HG03558 (cell line): ENCODE results near the gene ALPG.
"Not testable (repeated sequence)": the region's sequence is repeated elsewhere in the genome, so short reads cannot be mapped to it uniquely, and the experiment has no call there.

Experiments used
- ATAC-seq: cut with Tn5 transposase; IDR thresholded peaks from one replicate; pipeline ENCODE4 v1.9.1; 2021; ENCODE audit warnings: moderate number of reproducible peaks; ENCODE audit not compliant: unreplicated experiment; ENCODE audit errors: extremely low read depth

Gene ALPG

DNA sequence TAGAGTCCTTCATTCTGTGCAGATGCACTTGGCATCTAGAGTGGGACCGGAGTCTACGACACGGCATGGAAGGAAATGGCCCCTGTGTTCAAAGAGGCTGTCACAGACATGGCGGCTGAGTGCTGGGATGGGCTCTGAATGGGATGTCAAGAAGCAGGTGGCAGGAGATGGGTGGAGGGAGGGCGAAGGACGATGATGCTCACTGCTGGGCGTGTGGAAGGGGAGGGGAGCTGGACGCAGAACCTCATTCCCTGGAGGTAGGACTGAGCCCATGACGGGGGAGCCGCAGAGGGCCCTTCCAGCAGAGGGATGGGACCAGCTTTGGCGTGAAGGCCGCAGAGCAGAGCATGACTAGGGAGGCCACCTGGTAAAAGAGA, 30.5 kb downstream of the ALPG start:
- ATAC-seq = no peak

DNA sequence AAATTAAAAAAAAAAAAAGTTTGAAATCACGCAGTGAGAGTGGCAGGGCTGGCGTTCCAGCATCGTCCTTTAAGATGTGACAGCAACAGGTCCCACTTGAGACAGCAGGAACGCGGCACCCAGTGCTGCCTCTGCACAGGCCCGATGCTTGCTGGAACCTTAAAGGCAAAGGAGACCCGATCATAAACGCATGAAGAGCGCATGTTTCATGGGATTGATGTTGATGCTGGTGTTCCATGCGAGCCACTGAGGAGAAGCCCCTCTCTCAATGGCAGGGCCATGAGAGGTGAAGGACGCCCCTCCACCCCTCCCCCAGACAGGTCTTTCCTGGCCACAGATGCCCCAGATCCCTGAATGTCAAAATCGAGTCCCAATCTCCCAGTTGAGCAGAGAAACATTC, 31.4 kb downstream of the ALPG start:
- no peak for ATAC-seq

DNA sequence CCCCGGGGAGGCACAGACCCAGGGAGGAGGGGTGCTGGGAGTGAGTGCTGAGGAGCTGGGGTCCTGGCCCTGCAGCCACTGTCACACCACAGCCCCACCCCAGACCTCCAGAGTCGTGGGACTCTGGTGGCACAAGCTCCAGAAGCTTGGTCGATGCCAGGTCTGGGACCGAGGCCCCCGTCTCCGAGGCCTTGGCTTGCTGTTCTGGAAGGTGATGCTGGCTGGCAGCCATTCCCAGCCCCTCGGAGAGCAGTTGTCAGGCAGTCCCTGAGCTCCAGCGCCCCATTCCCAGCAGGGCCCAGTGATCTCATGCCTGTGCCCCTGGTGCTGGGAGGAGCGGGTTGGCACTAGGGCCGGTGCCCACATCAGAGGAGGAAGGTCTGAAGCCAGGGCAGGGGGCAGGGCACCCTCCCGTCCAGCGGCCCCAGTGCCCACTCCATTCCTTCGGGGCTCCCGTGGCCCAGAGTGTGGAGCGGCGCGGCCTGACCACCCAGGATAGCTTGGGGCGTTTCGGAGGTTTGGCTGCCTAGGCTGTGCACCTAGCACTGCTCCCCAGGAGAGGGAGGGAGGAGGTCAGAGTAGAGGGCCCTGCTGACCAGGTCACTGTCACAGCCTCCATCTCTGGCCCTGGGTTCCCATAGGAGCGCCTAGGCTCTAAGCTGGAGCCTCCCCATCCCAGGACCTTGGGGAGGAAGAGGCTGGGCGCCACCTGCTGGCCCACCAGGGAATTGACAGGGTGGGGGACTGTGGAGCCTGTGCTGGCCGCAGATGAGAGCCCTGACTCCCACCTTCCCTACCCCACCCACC, 32.5 kb downstream of the ALPG start:
- no peak for ATAC-seq

DNA sequence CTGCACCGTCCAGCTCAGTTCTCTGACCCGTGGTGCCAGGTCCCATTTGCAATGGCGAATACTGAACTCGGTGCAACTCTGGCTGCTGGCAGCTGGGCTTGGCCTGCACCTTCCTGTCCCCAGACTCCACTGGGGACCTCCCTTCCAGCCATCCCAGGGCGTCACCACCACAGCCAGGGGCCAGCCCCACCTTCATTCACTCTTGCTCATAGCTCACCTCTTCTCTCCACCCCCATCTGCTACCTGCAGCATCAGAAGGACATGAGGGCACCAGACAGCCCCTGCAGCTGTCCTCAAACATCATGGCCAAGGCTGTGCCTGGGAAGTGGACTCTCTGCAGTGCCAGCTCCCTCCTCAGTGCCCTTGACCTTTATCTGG, 33.1 kb downstream of the ALPG start:
- no peak for ATAC-seq

DNA sequence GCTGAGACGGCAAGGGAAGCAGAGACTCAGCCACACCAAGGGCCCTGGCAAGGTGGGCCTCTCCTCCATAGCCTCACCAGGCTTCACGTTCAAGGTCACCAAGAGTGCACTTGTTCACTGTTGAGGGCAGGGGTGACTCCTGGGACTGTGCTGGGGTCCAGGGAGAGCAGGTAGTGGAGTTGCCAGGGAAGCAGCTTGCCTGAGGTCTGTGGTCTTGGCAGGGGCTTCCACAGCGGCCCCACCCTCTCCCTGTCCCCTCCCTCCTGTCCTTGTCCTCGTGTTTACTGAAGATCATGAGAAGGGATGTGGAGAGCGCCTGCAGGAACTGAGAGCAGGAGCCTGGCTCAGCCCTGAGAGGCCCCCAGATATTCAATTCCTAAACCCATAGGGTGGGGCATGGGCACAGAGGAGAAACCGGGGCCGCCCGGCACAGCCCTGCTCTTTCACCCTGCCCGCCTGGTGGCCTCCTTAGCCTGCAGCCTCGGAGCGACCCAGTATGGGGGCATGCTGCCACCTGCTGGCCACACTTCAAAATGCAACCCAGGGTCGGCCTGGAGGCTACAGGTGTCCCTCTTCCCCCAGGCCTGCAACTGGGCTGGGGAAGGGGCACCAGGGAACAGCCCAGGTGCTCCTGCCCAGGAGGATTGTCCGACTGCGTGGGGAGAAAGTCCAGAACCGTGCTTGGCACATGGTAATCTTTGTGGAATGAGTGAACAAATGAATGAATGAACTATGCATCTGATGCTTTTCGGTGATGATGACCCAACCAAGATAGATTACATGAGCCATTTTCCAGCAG, 33.8 kb downstream of the ALPG start:
- not testable (repeated sequence) for ATAC-seq

DNA sequence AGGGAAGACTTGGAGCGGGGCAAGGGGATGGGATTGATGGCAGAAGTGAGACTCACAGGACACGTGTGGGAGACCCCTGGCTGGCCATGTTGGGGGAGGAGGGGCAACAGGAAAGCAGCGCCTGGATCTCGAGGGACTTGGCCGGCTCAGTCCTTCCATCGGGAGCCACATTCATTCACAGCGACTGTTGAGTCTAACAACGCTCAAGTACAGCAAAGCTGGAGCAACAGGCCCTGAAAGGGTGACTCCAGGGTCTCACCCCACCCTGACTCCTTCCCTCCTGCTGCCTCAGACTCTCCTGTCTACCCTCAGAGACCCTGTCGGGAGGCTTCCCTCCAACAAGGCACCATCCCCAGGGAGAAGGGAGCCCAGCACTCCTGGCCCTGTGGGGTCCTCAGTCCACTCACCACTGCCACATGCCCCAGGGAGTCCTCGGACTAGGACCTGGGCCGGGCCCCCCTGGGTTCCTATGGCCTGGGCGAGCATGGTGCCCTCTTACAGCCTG, 34.6 kb downstream of the ALPG start:
- ATAC-seq = no peak

DNA sequence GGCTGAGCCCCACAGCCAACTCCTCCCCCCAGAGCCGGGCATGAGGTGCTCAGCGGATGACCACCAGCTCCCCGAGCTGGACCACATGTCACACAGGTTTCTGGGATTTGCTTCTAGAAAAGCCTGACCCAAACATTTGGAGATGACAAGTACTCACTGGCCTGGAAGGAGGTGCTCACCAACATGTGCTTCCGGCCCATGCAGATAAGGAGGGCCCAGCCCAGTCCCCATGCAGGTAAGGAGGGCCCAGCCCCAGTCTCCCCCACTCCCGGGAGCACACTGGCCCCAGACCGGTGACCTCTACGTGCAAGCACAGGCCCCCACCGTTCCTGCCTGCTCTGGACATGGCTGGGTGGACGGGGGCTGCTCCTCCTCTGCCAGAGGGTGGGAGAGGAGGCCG, 35.3 kb downstream of the ALPG start:
- ATAC-seq = not testable (repeated sequence)

DNA sequence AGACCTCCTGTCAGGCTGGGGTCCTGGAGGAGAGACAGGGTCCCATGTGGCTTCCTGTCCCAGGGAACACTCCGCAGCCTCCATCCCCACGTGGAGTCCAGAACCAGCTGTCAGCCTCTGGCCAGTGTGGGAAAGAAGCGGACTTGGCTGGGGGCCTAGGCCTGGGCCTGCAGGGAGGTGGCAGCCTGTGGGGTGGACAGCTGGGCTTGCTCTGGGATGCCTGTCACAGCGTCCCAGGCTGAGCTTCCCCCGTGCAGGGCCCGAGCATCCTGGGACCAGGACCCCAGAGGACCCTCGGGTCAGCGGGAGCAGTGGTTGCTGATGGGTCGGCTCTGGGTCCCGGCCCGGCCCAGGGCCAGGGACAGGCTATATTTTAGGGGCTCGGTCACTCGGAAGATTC, 35.8 kb downstream of the ALPG start:
- ATAC-seq = not testable (repeated sequence)

DNA sequence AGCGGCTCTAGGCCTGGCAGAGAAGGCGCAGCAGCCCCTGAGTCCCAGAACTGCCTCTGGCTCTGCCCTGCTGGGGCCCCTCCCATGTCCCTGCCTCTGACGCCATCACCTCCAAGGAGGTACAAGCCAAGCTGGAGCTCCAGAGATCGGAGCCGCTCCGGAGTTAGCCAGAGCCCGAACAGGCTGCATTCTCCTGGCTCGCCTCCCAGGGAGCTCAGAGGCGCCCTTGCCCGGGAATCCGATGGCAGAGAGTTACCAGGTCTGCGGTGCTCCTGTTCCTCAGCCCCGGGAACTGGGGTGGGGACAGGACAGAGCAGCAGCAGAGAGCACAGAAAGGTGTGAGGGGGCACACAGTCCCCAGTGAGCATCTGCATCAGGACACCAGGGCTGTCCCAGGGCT, 36.4 kb downstream of the ALPG start:
- ATAC-seq = not testable (repeated sequence)

DNA sequence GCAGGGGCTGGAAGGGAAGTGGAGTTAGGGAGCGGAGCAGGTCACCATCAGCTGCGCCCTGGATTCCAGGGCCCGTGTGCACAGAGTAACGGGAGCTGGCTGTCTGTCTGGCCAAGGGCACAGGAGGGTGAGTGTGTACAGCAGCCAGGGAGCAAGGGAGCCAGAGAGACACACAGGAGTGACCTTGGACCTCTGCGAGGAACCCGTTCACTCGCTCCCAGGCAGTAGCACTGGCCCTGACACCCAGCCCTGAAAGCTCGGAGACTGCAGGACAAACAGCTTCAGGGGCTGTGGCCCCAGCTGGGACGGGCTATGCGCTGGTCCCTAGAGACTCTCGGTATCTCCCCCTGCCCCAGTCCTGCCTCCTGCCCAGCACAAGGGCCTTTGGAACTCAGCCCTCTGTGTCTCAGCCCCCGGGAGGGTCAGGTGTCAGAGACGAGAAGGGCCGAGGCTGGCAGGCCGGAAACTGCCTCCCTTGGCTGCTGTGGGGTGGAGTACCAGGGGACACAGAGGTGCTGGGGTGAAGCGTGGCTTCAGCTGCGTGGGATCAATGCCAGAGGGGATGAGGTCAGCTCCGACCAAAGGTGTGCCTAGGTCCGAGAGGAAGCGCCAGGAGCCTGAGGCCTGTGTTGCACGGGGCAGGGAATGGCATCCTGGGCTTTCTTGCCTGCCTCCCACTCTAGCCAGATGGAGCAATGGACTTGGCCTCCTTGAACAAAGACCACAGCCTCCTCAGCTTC, 37.2 kb downstream of the ALPG start:
- ATAC-seq = not testable (repeated sequence)

DNA sequence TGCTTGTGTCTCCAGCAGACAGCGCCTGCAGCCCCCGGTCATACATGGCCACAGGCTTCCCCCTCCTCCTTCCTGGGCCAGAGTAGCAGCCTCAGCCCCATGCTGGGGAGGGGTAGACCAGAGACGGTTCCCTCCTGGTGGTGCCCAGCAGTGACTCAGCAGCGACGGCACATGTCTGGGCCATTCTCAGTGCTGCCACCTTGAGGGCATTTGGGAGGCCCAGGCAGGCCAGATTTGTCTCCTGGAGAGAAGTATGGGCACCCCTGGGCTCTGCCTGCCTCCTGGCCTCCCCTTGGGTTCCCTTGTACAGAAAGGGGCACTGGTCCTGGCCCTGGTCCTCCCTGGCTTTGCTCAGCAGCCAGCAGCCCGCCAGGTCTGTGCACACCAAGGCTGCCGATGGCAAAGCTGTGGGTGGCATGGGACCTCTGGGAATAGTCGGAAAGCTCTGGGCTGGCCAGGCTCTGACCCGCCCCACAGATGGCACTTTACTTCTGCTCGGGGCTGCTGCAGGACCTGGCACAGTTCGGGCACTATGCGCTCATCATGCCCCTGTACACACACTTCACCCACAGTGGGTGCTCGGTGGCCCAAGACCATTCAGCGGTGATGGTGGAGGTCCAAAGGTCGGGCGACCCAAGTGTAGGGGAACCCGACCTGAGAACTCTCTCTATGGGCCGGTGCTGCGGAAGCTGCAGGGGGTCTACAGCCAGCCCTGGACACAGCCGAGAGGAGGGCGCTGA, 37.9 kb downstream of the ALPG start:
- no peak for ATAC-seq

DNA sequence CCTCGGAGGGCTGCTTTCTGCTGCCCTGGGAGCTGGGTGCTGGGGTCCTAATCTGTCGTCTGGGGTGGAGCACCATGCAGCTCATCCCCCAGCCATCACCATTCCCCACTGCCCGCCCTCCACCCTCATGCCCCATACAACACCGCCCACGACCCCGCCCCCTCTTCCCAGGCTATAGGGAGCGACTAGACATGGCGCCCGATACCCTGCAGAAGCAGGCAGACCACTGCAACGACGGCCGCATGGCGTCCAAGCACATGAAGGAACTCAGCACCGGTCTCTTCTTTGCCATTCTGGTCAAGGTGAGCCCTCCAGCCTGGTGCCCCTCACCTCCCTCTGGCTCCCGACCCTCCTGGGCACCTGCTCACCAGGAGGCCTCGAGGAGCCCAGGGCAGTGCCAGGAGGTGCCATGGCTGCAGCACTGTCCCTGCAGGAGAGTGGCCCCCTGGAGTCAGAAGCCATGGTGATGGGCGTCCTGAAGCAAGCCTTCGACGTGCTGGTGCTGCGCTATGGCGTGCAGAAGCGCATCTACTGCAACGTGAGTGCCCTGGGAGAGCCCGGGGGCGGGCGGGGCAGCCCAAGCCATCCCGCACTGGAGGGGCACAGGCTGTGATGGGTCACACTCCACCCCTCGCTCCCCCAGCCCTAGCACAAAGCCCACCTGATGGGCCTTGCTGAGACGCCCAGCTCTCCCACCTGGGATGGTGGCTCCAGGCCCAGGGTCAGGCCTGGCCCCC, 38.7 kb downstream of the ALPG start:
- not testable (repeated sequence) for ATAC-seq

DNA sequence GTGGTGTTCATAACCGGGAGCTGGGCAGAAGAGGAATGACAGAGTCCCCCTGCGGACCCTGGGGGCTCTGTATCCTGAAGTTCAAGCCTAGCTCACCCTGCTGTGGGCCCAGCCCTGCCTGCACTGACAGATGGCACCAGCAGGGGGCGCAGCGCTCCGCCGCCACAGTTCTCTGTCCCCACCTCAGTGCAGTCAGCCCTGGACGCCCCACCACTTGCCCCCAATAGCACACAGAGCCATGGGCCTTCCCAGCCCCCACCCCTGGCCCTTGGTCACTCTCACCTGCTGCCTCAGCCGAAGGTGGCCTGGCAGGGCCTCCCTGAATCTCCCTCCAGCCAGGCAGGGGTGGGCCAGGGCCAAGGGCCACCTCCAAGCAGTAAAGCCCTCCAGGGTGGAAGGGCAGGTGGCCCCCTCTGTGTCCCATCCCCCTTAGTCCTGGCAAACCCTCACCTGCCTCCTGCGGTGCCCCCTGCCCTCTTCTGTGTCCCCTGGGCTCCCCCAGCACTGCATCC, 39.7 kb downstream of the ALPG start:
- not testable (repeated sequence) for ATAC-seq

DNA sequence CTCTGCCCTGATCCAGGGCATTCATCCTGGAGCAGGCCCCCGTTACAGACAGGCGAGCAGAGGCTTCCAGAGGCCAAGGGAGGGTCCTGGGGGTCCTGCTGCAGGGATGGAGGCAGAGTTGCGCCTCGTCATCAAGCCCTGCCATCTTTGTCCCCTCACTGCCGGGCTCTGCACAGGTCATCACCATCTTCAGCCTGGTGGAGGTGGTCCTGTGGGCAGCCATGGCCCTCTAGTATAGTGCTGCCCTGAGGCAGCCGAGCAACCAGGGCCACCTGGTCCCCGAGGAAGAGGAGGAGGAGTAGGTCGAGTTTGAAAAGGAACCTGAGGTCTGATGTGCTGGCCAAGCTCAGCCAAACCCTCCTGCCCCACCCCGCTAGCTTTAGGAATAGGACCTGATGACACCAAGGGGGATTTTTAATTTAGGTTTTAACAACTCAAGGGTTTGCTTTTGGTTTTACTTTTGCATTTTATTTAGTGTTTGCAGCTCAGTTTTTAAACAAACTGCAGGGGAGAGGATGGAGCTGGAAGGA, 40.5 kb downstream of the ALPG start:
- ATAC-seq = no peak

DNA sequence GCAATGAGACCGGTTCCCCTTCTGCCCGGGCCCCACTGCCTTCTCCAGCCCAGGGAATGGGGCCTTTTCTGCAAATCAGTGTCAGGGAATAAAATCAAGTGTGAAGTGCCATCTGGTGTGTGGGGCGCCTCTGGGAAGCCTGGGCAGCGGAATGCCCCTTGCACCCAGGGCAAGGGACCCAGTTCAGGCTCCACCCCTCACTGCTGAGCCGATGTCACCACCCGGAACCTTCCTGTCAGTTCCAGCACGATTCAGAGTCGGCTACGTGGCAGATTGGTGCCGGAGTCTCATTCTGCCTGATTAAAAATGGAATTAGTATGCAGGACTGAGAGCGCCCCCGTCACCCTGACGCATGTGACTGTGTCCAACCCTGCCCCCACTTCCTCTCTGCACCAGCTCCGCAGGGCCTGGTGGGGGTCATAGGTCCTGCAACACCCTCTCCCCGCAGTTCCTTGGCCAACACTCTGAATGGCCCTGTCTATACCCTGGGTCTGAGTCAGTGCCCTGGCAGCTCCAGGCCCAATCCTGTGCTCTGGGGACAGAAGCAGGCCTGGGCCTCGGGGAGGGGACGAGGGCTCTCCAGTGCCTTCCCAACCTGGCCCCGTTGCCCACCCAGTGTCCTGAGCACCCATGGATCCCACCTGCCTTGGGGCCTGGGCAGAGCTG, 41.1 kb downstream of the ALPG start:
- no peak for ATAC-seq

DNA sequence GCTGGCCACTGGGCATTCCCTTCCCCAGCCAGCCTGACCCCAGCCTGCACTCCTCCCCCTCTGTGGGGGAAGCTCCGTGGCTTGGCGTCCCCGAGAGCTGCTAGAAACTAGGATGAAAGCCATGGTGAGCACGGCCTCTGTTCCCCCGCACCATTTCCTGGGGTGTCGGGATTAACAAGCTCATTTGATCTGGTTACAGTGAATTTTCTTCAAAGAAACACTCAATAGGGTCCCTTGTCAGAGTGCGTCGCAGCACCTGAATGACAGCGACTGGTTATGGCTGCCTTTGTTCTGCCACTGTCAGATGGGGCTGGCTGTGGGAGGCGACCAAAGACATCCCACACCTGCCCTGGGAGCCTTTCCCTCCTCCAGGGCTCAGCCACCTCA, 41.7 kb downstream of the ALPG start:
- ATAC-seq = no peak

DNA sequence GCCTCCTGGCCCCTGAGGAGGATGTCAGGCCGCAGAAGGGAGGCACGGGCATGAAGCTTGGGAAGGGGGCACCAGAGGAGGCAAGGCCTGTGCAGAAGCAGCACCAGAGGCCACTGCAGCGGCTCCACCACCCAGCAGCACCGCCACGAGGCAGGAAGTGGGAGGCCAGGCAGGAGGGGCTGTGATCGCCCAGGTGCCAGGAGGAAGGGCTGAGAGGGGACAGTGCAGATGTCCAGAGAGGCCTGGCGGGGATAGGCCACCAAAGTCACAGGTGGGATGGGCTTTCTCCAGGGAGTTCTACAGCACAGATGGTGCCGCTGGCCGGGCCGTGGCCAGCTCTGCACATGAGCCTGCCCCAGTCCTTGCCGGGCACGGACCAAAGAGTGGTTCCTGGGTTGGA, 43.3 kb downstream of the ALPG start:
- ATAC-seq = no peak

DNA sequence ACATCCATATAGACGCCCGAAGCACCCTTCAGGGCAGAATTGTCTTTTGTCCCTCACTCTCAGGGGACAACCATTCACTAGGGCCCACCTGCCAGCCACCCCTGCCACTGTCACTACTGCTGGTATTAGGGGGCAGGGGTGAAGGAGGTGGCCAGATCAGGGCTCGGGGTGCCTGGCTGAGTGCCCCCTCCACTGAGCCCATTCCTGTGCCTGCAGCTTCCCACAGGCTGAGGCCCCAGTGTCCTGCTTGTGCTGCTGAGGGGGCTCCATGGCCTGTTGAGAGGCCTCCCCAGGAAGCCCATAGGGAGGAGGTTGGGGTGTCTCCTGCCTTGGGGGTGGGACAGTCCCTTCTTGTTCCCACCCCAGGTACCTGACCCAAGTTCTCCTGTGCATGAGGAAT, 45.0 kb downstream of the ALPG start:
- not testable (repeated sequence) for ATAC-seq

DNA sequence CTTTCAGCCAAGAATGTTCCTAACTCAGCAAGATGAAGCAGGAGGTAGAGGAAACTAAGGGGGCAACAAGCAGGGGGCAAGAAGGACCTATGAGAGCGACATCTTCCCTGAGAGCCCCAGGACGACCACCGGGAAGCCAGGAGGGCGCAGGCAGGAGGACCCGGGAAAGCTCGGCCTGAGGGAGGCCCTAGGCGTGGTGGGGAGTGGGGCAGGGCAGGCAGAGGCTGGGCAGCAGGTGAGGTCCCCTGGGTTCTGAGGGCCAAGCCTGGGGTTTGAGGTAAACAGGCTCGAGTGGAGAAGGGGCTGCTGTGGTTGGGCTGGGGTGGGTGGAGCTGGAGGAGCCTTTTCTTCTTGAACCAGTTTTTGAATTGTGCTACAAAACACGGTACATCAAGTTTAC, 48.0 kb downstream of the ALPG start:
- ATAC-seq = no peak
